Measurements from ENCODE around the gene CPLX1. TPM values are rescaled to one million over a fixed set of nuclear protein-coding genes. Genes with fewer than 3 reads are reported as not detected.
"Not testable (repeated sequence)": the region's sequence is repeated elsewhere in the genome, so short reads cannot be mapped to it uniquely, and the experiment has no call there.

The CPLX1 gene
- total RNA-seq, 1 donor from 2014 or later: 0.34 TPM

DNA sequence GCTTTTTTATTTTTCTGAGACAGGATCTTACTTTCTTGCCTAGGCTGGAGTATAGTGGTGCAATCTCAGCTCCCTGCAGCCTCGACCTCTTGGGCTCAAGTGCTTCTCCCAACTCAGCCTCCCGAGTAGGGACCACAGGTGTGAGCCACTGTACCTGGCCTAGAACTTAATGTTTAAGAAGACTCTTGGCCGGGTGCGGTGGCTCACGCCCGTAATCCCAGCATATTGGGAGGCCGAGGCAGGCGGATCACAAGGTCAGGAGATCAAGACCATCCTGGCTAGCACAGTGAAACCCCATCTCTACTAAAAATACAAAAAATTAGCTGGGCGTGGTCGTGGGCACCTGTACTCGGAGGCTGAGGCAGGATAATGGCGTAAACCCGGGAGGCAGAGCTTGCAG is 72.7 kb downstream of the CPLX1 start:
- not testable (repeated sequence) for DNase-seq

DNA sequence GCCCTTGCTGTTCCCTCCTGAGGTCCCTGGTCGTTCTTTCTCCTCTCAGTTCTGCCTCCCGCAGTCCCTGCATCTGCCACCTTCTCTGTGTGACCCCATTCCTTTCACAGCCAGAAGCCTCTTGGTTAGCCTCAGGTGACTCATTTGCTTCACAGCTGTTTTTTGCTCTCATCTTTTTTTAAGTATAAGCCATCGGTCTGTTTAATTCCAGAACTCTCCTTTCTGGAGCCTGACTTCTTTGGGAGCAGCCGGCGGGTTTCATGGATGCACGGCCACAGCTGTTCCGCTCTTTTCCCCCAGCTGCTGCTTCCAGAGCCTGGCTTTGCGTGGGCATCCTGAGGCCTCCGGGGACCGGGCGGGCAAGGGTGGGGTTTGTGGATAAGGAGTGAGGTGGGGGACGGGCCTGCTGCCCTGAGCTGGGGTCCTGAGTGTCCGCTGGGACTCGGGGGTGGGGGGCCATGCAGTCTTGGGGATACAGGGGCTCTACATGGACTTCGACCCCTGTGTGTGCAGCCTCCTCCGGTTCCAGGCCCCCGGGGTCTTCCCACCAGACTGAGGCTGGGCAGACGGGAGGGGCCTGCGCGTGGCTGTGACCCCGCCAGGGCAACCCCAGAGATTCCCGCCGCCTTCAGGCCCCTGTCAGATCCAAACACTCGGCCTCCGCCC is 73.6 kb downstream of the CPLX1 start:
- DNase-seq: no peak

DNA sequence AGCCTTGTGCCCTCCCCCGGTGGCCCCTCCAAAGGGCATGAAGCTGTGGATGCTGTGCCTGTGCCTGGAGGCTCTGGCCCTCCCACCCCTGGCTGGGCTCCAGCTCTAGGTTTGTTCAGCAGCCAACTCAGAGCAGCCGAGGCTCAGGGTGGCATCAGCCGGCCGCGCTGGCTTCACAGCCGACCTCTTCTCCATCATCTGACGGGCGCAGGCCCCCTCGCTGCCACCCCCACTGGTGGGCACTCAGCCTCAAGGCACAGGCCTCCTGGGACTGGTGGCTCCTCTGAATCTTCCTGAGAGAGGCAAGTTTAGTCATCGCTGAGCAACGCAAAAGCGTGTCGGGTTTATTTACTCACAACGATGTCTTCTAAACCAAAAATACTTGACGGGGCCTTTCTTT is 74.3 kb downstream of the CPLX1 start:
- no peak for DNase-seq

DNA sequence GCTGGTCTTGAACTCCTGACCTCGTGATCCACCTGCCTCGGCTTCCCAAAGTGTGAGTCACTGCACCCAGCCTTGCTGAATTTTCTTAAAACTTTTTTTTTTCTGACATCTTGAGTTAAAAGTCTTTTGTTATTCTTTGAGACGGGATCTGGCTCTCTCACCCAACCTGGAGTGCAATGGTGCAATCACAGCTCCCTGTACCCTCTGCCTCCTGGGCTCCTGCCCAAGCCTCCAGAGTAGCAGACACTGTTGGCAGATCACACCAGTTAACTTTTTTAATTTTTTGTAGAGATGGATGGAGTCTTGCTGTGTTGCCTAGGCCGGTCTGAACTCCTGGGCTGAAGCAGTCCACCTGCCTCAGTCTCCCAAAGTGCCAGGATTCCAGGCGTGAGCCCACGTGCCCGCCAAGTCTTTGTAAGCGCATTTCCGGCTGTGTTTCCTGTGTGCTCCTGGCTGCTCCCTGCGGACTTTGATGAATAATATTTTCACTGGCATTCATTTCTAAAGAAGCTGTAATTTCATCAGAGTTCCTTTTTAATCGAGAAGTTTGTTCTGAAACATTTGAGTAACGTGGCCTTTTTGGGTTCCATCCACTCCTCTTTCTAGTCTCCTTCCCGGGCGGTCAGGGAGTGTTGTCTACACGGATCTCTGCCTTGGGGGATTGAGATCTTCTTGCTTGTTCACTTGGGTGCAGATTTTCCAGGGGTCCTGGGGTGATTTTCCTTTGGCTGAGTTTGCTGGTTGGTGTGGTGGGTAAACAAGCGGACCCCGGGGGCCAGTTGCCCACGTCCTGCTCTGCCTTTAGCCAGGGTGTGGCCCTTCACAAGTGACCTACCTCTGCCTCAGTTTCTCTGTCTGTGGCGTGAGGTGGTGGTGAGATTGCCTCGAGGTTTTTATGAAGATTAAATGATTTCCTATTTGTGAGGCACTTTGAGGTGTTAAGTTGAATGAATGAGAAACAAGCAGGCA is 75.9 kb downstream of the CPLX1 start:
- DNase-seq: peak; percentile 58

DNA sequence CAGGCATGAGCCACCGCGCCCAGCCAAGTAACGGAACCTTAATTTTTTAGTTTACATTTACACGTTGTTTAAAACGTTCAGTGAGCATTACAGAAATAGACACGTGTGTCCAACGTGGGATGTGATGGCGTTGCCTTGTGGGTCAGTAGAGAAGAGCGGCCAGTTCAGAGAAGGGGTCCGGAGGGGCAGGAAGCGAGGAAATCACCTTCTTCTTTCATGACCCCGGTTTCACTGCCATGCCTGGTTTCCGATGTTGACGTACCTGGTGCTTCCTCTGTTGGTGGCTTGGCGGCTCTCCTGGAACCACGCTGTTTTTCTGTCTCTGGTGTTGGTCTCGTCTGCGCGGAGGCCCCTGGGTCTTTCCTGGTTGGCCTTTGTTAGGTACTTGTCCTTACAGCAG is 77.5 kb downstream of the CPLX1 start:
- DNase-seq: no peak

DNA sequence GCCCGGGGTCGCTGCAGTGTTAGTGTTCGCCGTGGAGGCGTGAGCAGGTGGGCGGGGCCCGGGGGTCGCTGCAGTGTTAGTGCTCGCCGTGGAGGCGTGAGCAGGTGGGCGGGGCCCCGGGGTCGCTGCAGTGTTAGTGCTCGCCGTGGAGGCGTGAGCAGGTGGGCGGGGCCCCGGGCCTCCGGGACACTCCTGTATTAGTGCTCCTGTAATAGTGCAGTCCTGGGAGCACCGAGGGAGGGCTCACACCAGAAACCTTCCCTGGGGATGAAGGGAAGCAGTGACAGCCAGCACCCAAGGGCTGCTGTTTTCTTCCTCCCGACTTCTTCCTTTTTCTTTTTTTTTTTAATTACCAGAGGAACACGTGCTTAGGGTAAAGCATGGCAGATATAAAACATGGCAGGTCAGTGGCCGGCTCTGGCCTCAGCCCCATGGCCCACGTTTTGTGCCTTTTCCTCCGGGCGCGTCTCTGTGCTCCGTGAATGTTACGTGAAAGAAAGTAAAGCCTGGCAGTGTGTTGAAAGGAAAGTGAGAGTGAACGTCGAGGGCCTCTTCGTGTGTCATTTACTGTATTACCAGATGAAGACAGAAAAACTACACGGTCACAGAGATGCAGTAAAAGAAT is 78.3 kb downstream of the CPLX1 start:
- no peak for DNase-seq

DNA sequence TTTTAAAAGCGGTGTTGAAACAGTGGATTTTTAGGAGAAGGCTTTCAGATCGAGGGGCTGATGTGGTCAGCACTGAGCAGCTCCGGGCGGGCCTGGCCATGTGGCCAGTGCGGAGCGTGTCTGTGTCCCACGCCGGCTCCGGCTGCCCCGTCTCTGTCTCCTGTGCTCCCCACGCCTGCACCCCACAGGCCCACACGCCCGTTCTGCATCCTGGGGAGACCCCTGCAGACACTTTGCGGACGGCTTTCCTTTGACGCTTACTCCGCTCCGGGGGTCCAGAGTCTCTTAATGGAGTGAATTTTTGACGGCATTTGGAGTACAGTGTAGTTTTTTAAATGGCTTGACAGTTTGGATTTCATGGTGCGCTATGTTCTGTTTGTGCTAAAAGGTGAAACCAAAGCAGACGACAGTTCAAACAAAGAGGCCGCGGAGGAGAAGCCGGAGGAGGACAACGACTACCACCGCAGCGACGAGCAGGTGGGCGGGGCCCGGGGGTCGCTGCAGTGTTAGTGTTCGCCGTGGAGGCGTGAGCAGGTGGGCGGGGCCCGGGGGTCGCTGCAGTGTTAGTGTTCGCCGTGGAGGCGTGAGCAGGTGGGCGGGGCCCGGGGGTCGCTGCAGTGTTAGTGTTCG is 81.6 kb downstream of the CPLX1 start:
- no peak for DNase-seq

DNA sequence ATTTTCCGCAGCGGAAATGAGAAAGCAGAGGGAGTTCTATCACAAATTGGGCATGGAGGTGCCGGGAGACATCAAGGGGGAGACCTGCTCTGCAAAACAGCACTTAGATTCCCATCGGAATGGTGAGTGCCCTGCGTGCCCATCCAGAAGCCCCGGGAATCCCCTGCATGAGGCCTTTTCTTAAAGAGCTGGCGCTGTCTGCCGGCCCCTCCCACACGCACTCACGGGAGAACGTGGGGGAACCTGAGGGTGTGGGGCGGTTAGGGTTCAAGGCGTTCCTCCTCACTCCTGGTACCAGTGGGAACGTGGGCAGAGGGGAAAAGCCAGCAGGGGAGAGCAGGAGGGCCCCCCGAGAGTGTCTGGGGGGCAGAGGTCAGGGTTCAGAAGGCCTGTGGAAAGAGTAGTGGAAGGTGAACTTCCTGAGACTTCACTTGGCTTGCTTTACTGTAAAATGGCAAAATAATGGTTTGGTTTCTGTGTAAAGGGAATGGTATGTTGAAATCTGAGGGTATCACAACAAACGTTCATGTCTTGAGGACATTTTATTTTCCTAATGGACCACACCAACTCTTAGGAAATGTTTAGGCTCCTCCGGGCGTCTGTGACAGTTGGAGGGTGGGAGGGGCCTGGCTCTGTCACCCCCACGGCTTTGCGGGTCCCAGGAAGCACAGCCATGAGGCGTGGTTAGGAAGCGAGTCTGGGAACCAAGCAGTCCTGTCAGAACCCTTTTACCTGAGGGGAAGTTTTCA is 82.3 kb downstream of the CPLX1 start:
- DNase-seq: no peak

DNA sequence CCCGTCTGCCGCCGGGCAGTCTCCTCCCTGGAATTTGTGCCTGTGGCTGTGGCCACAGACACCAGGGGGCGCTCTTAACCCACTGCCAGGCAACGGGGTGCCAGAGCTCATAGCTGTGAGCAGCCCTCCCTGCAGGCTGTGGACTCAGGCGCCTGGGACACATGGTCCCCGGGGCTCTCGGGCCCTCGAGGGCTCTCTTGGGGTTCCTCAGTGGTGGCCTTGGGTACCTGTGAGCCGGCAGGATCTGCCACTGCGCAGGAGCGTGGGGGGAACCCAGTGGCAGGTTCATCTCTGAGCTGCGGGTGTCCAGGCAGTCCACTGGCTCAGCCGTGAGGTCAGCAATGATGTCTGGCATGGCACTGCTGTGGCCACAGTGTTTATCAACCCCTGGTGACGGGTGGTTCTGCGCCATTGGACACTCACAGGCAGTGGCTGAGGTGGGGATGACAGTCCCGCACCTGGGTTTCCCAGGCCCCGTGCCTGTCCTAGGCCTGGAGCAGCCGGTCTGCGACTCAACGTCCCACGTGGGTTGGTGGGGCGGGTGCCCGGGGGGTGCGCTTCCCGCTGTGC is 83.1 kb downstream of the CPLX1 start:
- DNase-seq: peak; percentile 79

DNA sequence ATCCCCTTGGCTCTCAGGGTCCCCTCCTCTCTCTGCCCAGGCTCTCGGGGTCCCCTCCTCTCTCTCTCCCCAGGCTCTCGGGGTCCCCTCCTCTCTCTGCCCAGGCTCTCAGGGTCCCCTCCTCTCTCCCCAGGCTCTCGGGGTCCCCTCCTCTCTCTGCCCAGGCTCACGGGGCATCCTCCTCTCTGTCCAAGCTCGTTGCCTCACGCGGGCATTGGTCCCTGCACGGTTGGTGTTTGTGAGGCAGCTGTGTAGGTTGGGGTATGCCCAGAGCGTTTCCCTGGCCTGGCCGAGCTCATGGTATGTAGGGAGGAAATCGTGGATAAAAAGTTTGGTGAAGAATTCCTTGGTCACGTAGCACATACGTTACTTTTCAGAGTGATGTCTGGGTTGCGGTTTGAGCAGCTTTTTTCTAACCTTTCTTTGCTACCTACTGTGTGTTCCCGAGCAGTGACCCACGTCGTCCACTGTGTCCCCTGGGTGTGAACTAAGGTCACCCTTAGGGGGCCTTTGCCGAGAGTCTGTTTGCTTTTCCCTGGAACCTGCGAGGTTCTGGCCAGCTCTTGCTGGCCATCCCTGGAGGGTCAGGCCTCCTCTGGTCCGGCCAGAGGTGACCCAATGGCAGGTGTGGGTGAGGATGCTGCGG is 83.7 kb downstream of the CPLX1 start:
- DNase-seq: no peak

DNA sequence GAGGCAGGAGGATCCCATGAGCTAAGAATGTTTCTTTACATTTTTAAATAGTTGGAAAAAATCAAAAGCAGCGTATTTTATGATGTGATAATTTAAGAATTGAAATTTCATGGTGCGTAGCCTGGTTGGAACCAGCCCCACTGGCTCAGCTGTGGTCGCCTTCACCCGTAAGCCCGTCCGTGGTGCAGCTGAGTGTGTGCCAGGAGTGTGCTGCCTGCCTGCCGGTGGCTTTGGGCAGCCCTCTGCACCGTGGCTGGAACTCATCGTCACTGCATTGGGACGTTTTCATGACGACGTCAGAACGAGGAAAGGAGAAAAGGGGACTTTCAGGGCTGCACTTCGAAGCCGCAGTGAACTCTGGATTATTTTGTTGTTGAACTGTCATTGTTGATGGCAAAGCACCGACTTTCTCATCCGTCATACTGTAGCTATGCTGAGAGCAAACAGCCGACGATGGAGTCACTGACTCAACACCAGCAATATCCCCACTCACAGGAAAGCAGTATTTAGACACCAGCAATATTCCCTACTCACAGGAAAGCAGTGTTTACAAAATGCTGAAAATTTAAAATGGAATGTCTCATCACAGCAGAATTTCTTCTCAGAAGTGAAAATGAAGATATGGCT is 85.2 kb downstream of the CPLX1 start:
- peak; percentile 60 for DNase-seq

DNA sequence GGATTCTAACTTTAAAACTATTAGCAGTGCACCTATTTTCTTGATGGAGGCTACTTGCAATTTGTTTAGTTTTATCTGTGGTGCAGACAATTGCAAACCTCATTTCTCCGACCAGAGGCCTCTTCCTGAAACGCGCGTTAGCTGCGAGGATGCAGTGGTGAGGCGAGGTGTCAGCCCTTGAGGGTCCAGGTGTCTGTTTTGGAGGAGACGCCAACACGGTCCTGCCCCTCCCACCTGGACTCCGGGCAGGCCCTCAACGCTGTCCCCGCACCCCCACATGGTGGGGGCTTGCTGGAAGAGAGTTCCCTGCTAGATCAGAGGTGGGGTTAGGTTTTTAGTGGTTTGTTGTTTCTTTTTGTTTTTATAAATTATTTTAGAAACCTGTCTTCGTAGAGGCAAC is 85.9 kb downstream of the CPLX1 start:
- DNase-seq: no peak

DNA sequence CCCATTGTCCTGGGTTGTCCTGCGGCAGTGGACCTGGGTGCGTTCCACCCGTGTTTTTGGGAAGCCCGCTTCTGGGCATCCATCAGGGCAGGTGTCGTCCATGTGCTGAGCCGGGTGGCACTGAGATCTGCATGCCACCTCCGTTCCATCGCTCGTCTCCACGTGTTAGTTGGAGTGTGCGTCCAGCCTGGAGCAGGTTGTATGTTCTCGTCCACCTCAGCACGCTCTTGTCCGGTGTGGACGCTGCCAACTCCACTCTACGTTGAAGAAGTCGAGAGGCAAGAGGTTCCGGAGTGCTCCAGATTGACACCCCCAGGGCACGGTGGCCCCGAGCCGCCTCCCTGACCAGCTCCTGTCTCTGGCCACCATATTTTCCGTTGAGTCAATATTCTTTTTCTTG is 86.4 kb downstream of the CPLX1 start:
- DNase-seq: no peak

DNA sequence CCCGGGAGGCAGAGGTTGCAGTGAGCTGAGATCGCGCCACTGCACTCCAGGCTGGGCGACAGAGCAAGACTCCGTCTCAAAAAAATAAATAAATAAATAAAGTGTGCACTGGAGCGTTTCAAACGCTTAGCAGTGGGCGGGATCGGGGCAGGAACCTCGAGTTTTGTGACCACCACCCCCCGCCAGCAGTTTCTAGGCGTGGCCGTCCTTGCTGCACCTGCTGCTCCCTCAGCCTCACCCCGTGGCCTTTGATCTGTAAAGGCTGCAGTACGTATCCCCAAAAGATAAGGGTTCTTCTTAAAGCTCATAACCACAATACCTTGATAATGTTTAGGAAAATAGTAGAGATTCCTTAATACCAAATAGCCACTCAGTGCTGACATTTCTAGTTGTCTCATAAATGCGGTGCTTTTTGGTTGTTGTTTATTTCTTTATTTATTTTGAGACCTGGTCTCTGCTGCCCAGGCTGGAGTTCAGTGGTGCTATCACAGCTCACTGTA is 87.1 kb downstream of the CPLX1 start:
- no peak for DNase-seq

DNA sequence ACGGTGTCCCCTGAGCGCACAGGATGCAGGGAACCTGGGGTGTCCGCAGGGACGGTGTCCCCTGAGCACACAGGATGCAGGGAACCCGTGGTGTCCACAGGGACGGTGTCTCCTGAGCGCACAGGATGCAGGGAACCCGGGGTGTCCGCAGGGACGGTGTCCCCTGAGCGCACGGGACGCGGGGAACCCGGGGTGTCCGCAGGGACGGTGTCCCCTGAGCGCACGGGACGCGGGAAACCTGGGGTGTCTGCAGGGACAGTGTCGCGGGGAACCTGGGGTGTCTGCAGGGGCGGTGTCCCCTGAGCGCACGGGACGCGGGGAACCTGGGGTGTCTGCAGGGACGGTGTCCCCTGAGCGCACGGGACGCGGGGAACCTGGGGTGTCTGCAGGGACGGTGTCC is 89.4 kb downstream of the CPLX1 start:
- DNase-seq: not testable (repeated sequence)

DNA sequence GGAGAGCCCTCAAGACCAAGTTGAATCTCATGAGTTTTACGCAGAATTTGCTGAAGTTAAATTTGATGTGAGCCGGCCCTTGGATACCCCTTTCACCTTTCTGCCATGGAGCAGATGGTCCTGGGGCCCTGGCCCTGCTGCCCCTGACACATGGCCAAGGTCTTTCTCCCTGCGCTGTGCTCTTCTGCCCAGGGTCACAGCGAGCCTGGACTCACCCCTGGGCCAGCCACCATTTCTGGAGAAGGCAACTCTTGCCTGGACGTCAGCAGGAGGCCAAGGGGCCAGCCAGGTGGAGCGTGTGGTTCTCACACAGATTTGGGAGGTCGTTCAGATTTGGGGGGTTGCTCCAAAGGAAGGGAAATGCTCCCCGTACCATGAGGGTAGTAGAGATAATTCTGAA is 90.3 kb downstream of the CPLX1 start:
- DNase-seq: no peak
